GM13976 (cell line): Measurements from ENCODE around the gene ZNF559.
"Not testable (repeated sequence)": the region's sequence is repeated elsewhere in the genome, so short reads cannot be mapped to it uniquely, and the experiment has no call there.

Experiments used
- DNase-seq: peaks from one replicate; pipeline ENCODE4 v3.0.0; 2012; ENCODE audit warnings: low spot score
- in situ Hi-C: fragments of 300-500 bp; cut with MboI; formaldehyde crosslinking; loops from one replicate; pipeline ENCODE4 v1.12.0; 2022; ENCODE audit warnings: low sequenced_read_pairs, mixed read lengths, inconsistent platforms; ENCODE audit not compliant: unreplicated experiment
- TF ChIP-seq, protein P1 (sequence below): IDR thresholded peaks from 2 replicates; pipeline ENCODE4 v1.5.1; 2012; ENCODE audit warnings: borderline replicate concordance, mild to moderate bottlenecking; ENCODE audit not compliant: insufficient read depth; ENCODE audit errors: extremely low read depth, missing control alignments, control extremely low read depth

ZNF559 gene

DNA sequence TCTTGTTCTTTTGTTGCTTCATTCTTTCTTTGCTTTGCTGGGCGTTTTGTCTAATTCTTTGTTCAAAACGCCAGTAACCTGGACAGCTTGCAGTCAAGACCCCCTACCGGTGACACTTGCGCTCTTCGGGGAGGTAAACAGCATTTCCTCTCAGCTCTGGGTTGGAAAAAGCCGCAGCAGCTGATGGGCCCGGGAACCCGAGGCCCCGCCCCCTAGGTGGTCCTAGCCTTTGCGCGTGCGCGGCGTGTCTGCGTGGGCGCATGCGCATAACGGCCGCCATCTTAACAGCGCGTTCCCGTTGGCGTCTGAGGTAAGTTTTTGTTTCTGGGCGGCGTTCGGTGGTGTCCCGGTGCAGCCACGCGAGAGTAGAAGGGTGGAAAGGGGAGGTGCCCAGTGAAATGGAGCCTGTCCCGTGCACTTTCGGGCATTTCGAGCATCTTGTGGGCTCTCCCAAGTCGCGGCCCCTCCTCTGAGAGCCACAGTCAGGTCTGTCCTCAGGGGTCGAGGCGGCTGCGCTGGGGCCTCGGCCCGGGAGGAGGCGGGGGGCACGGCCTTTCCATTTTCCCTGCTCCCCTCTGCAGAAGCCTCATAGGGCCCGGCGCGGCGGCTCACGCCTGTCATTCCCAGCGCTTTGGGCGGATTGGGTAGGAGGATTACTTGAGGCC, at the start of gene ZNF559:
Gene ZNF559, plus strand, starts transcription at position 261 of the 665 bp plus-strand sequence. CDS start 14,371 bp downstream, outside the sequence.
- in situ Hi-C loops, result no loop called here
- peak; percentile 96 for DNase-seq
- TF ChIP-seq, protein P1, sequence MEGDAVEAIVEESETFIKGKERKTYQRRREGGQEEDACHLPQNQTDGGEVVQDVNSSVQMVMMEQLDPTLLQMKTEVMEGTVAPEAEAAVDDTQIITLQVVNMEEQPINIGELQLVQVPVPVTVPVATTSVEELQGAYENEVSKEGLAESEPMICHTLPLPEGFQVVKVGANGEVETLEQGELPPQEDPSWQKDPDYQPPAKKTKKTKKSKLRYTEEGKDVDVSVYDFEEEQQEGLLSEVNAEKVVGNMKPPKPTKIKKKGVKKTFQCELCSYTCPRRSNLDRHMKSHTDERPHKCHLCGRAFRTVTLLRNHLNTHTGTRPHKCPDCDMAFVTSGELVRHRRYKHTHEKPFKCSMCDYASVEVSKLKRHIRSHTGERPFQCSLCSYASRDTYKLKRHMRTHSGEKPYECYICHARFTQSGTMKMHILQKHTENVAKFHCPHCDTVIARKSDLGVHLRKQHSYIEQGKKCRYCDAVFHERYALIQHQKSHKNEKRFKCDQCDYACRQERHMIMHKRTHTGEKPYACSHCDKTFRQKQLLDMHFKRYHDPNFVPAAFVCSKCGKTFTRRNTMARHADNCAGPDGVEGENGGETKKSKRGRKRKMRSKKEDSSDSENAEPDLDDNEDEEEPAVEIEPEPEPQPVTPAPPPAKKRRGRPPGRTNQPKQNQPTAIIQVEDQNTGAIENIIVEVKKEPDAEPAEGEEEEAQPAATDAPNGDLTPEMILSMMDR, result peak; percentile 24

DNA sequence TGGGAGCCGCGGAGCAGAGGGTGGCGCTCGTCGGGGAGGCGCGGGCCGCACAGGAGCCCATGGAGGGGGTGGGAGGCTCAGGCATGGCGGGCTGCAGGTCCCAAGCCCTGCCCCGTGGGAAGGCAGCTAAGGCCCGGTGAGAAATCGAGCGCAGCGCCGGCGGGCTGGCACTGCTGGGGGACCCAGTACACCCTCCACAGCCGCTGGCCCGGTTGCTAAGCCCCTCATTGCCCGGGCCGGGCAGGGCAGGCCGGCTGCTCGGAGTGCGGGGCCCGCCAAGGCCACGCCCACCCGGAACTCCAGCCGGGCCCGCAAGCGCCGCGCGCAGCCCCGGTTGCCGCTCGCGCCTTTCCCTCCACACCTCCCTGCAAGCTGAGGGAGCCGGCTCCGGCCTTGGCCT, 40.5 kb upstream of the ZNF559 start:
- DNase-seq, in situ Hi-C loops: not testable (repeated sequence)

DNA sequence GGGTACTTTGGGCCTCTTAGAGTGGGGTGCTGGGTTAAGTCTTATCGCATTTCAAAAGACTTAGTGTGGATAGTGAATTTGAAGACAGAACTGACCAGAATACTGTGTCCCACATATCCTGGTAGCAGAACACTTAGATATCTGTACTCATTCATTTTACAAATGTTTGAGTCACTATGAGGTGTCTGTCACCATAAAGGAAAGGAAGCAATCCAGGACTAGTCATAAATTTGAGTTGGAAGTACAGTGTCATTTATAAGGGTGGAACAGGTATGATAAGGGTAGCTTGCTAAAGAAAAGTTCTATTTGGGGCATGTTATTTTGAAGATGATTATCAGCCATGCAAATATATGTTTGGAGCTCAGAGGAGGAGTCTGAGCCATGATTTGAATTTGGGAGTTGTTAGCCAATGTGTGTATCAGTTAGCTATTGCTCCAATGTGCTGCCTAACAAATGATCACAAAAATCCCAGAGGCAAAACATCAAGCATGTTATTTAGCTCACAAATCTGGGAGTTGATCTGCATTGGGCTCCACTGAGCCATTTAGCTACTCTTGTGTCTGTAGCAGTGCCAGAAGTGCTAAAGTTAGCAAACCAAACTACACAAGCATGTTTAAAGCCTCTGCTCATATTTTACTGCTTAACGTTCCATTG, 34.6 kb upstream of the ZNF559 start:
- in situ Hi-C loops, result no loop called here
- DNase-seq, result no peak
- TF ChIP-seq, protein P1, result no peak

DNA sequence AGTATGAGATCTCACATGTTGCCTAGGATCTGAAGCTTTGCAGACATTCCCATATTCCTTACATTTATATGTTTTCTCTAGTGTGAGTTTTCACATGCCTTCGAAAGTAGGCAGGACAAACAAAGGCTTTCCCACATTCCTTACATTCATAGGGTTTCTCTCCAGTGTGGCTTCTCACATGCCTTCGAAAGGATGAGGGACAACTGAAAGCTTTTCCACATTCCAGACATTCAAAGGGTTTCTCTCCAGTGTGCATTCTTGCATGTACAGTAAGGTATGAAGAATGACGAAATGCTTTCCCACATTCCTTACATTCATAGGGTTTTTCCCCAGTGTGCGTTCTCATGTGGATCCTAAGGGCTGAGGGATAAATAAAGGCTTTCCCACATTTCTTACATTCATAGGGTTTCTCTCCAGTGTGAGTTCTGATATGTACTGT, 28.5 kb upstream of the ZNF559 start:
- DNase-seq, result no peak
- TF ChIP-seq, protein P1, result no peak
- in situ Hi-C loops, result no loop called here

DNA sequence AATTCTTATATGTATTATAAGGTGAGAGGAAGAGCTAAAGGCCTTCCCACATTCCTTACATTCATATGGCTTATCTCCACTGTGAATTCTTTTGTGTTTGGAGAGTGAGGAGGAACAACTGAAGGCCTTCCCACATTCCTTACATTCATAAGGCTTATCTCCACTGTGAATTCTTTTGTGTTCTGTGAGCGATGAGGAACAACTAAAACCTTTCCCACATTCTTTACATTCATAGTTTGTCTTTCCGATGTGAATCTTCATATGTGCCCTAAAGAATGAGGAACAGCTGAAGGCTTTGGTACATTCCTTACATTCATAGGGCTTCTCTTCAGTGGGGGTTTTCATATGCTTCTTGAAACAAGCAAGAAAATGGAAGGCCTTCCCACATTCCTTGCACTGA, 27.6 kb upstream of the ZNF559 start:
- TF ChIP-seq, protein P1, result no peak
- in situ Hi-C loops, result no loop called here
- DNase-seq, result no peak

DNA sequence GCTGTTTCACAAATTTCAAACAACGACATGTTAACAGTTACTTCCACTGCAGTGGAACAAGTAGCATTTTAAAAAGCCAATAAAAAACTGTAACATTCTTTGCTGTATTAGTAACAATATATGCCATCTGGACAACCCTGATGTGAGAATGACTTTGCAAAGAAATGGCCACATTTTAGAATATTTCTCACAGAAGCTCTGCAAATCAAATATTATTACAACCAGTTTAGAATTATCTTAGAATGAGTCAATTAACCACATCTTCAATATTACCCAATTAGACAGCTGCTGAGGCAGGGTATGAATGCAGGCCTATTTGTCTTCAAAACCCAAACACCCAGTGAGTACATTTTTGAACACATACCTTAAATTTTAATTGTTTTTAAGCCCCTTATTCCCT, 17.5 kb upstream of the ZNF559 start:
- in situ Hi-C loops, result loop anchor here (10.0 kb wide), 1 partner anchor 488 kb away; no protein-coding TSS in a partner anchor
- no peak for DNase-seq
- TF ChIP-seq, protein P1, result no peak
